K562 (cell line): ENCODE measurements around the gene SEH1L. TPM values are rescaled to one million over a fixed set of nuclear protein-coding genes. Genes with fewer than 3 reads are reported as not detected.

Experiments
- ATAC-seq: fragments of 200-7000 bp; cut with Tn5 transposase; 3 replicates; pipeline ENCODE4 v1.9.1; 2020; ENCODE audit warnings: moderate library complexity
- BruUV-seq: library from RNA; stranded (reverse); fragments of 400-500 nt; replicated peaks from 2 replicates; lab custom pipeline; 2021; lab: Mats Ljungman, UMichigan
- CTCF ChIA-PET: fragments of 300-600 bp; formaldehyde crosslinking; extraction: SDS; loops from one replicate; lab custom pipeline; 2021; ENCODE audit warnings: low intra/inter-chr PET ratio; lab: Yijun Ruan, JAX
- POLR2A ChIA-PET: fragments of 300-600, 350-650 bp; sonication (Branson Sonifier 250); formaldehyde crosslinking; extraction: SDS; loops from one replicate; lab custom pipeline; 2021; ENCODE audit warnings: antibody characterized with exemption, inconsistent platforms; lab: Yijun Ruan, JAX
- DNase-seq, 4 experiments: peaks; one replicate each; pipeline versions ENCODE4 v3.0.0 to v3.0.0-alpha.2; 2011 to 2018; ENCODE audit warnings: low spot score in 3 of 4, mixed read lengths in 3 of 4; ENCODE audit errors: extremely low read depth in 1 of 4
- FAIRE-seq: peaks from 2 replicates; lab custom pipeline; 2011; peaks lifted over from hg19 to GRCh38; lab: Jason Lieb, UNC
- H2AFZ ChIP-seq: 2 replicates; pipeline ENCODE4 v1.6.0; 2011; ENCODE audit warnings: low read depth, low read length, control low read depth, inconsistent platforms
- H3K27ac ChIP-seq: fragments of 200-600 bp; 3 replicates; pipeline ENCODE4 v1.8.0; 2011; ENCODE audit warnings: low read depth, mild to moderate bottlenecking, control low read depth, inconsistent platforms, low read length, moderate library complexity, mixed read lengths; ENCODE audit errors: extremely low read depth
- H3K27me3 ChIP-seq, 2 experiments: fragments of 300-600 bp in 1 of 2; 2 replicates in 1 of 2; 3 replicates in 1 of 2; pipeline versions ENCODE4 v1.6.0 to v1.8.0; 2011; ENCODE audit warnings: inconsistent platforms in 2 of 2, low read length in 2 of 2, mild to moderate bottlenecking in 1 of 2, mixed read lengths in 1 of 2, moderate library complexity in 1 of 2; ENCODE audit not compliant: control insufficient read depth in 2 of 2, insufficient read depth in 2 of 2
- H3K36me3 ChIP-seq: fragments of 300-600 bp; 3 replicates; pipeline ENCODE4 v1.8.0; 2011; ENCODE audit warnings: mild to moderate bottlenecking, low read length, inconsistent platforms; ENCODE audit not compliant: control insufficient read depth, insufficient read depth
- H3K4me1 ChIP-seq, 2 experiments: fragments of 200-600 bp in 1 of 2; replicated peaks in 1 of 2; 2 replicates in 1 of 2; 3 replicates in 1 of 2; pipeline versions ENCODE4 v1.5.1 to v1.8.0; 2011; ENCODE audit warnings: inconsistent platforms in 2 of 2, low read length in 2 of 2, mild to moderate bottlenecking in 1 of 2, mixed read lengths in 1 of 2, moderate library complexity in 1 of 2; ENCODE audit not compliant: control insufficient read depth in 2 of 2, insufficient read depth in 2 of 2
- H3K4me2 ChIP-seq: 2 replicates; pipeline ENCODE4 v1.6.1; 2011; ENCODE audit warnings: low read length, control low read depth, inconsistent platforms, mixed read lengths; ENCODE audit not compliant: insufficient read depth
- H3K4me3 ChIP-seq: fragments of 200-600 bp; sonication (generic), shearing (Covaris generic); 2 replicates; pipeline ENCODE4 v1.5.1; 2016; ENCODE audit warnings: control low read depth, inconsistent platforms
- H3K79me2 ChIP-seq: fragments of 200-600 bp; 3 replicates; pipeline ENCODE4 v1.8.0; 2011; ENCODE audit warnings: low read length, inconsistent platforms; ENCODE audit not compliant: control insufficient read depth, insufficient read depth
- H3K9ac ChIP-seq, 2 experiments: 2 replicates each; pipeline versions ENCODE4 v1.6.0 to v1.6.1; 2011; ENCODE audit warnings: low read depth in 2 of 2, low read length in 2 of 2, control low read depth in 1 of 2, inconsistent platforms in 1 of 2, mild to moderate bottlenecking in 1 of 2, mixed read lengths in 1 of 2; ENCODE audit not compliant: insufficient read depth in 1 of 2
- H3K9me1 ChIP-seq: one replicate; pipeline ENCODE4 v1.6.0; 2011; ENCODE audit warnings: inconsistent platforms, mild to moderate bottlenecking, low read length, moderate library complexity; ENCODE audit not compliant: control insufficient read depth, insufficient read depth
- H3K9me3 ChIP-seq: replicated peaks from 2 replicates; pipeline ENCODE4 v1.5.1; 2011; ENCODE audit warnings: low read depth, low read length, inconsistent platforms; ENCODE audit not compliant: control insufficient read depth, insufficient read depth
- H4K20me1 ChIP-seq: replicated peaks from 2 replicates; pipeline ENCODE4 v1.6.1; 2011; ENCODE audit warnings: low read length, inconsistent platforms, mixed read lengths; ENCODE audit not compliant: control insufficient read depth, insufficient read depth
- BRF2 ChIP-seq: IDR thresholded peaks from 3 replicates; pipeline ENCODE4 v1.6.1; 2011; ENCODE audit warnings: borderline replicate concordance, mild to moderate bottlenecking; ENCODE audit not compliant: insufficient read length, insufficient read depth
- ELK1 ChIP-seq: sonication (generic); formaldehyde crosslinking; IDR thresholded peaks from 2 replicates; pipeline ENCODE4 v1.8.1; 2022; ENCODE audit warnings: missing genetic modification reagents
- GTF2B ChIP-seq: IDR thresholded peaks from 2 replicates; pipeline ENCODE4 v1.6.1; 2011; ENCODE audit not compliant: insufficient read length; ENCODE audit errors: extremely low read depth
- HINFP ChIP-seq: fragments of 450-650 bp; conservative IDR thresholded peaks from 2 replicates; pipeline ENCODE4 v1.6.1; 2016; ENCODE audit warnings: missing genetic modification characterization, low read depth, mild to moderate bottlenecking, control low read depth, missing compliant biosample characterization
- RBM25 ChIP-seq: fragments of 200-400 bp; formaldehyde crosslinking; IDR thresholded peaks from 2 replicates; pipeline ENCODE4 v1.6.1; 2018; ENCODE audit warnings: low read length, low read depth, moderate library complexity; ENCODE audit not compliant: severe bottlenecking
- SMAD2 ChIP-seq: fragments of 150-350 bp; IDR thresholded peaks from 2 replicates; pipeline ENCODE4 v1.6.1; 2014; ENCODE audit warnings: low read depth, mild to moderate bottlenecking, low read length
- ZNF436 ChIP-seq: fragments of 250-450, 450-650 bp; sonication (Bioruptor Pico); formaldehyde crosslinking; IDR thresholded peaks from 2 replicates; pipeline ENCODE4 v1.7.0; 2020; ENCODE audit warnings: mild to moderate bottlenecking
- WGBS: fragments of 100-300 bp; shearing (Covaris generic); methylation state at CpG from one replicate; pipeline ENCODE4 v1.1.6; 2016; ENCODE audit warnings: low coverage, mixed read lengths; ENCODE audit not compliant: insufficient coverage; ENCODE audit errors: missing lambda C conversion rate; 5-methylcytosine and 5-hydroxymethylcytosine counted together
- in situ Hi-C: fragments of 300-500 bp; cut with MboI; formaldehyde crosslinking; loops from 4 replicates; pipeline ENCODE4 v1.15.0; 2018; ENCODE audit warnings: inconsistent platforms, mixed read lengths
- intact Hi-C: fragments of 100-400 bp; cut with micrococcal nuclease; formaldehyde crosslinking; loops from 2 replicates; pipeline ENCODE4 v1.14.2; 2022
- polyA plus RNA-seq, 8 experiments: library from polyadenylated mRNA; depleted of rRNA in 4 of 8; stranded (reverse) in 5 of 8; unstranded in 3 of 8; fragments of >200 nt; fragmentation: Nextera tagmentation in 2 of 8; fragmentation: Illumina TruSeq in 1 of 8; extraction: Ambion mirVana in 2 of 8; extraction: Trizol in 1 of 8; gene quantifications; 2 replicates each; pipeline versions ENCODE4 v1.2.1 to v1.2.3, GENCODE V29; 2011 to 2014; ENCODE audit warnings: inconsistent platforms in 1 of 8, missing spikeins in 1 of 8
- total RNA-seq, 7 experiments: library from RNA; depleted of rRNA in 6 of 7; stranded (reverse); fragments of >200 nt in 6 of 7; fragmentation: Illumina TruSeq in 2 of 7; extraction: Trizol in 2 of 7; gene quantifications; 2 replicates each; pipeline versions ENCODE4 v1.2.1 to v1.2.3, GENCODE V29; 2011 to 2021; ENCODE audit warnings: low replicate concordance in 1 of 7

Gene SEH1L
- total and polyA plus RNA-seq, 9 of the 15 experiments (the other 6 are each of a cell fraction or from before 2014, with no cell fraction given), result 62.2 to 180 (median 108) TPM

- in situ Hi-C loops, result no loop called here
- Histone ChIP-seq H2AFZ (no peak overlapping the region), H3K79me2 (no peaks in the 10 kb centered on the region), H3K4me3 (no peak overlapping the region), H3K4me1 (no peaks in the 10 kb centered on the region), H3K27ac (no peak overlapping the region), H3K9me1 (no peaks in the 10 kb centered on the region), H3K27me3 (no peaks in the 10 kb centered on the region), H3K4me2 (no peak overlapping the region), H4K20me1 (no peaks in the 10 kb centered on the region), H3K9ac (no peak overlapping the region), H3K9me3 (no peaks in the 10 kb centered on the region), H3K36me3 (no peaks in the 10 kb centered on the region)
- BruUV-seq, result no TSS peak
- DNase-seq, result no peak
- no peak for FAIRE-seq
- CTCF ChIA-PET, result no interaction called here
- TF ChIP-seq RBM25 (peak; percentile 53), GTF2B (no peak)
- ATAC-seq, result no peak
- intact Hi-C loops, result no loop called here
- POLR2A ChIA-PET, result interaction anchor here (0.9 kb wide), 1 partner anchor 78 kb away, joined by 3 read pairs; no protein-coding TSS in a partner anchor
- WGBS, result 0% methylated on average over 1 of the region's 1 CpG
Observed at GRCh38 chr18:12922266-12922665, 25.5 kb upstream of the SEH1L start.

GRCh38 chr18:12924616-12925015 lies 23.2 kb upstream of the SEH1L start:
- no peak overlapping the region for H3K9ac ChIP-seq
- H3K27me3 ChIP-seq, result no peaks in the 10 kb centered on the region
- H4K20me1 ChIP-seq, result no peaks in the 10 kb centered on the region
- H3K9me1 ChIP-seq, result no peaks in the 10 kb centered on the region
- intact Hi-C loops (no loop called here), in situ Hi-C loops (no loop called here)
- FAIRE-seq (no peak), DNase-seq (no peak), ATAC-seq (no peak)
- H3K4me3 ChIP-seq, result no peak overlapping the region
- WGBS, result 29% methylated on average over 6 of the region's 6 CpGs
- BruUV-seq, result no TSS peak
- ChIA-PET CTCF (no interaction called here), POLR2A (interaction anchor here (0.9 kb wide), 1 partner anchor 10 kb away, joined by 3 read pairs; no protein-coding TSS in a partner anchor)
- H3K36me3 ChIP-seq, result no peaks in the 10 kb centered on the region
- no peak overlapping the region for H2AFZ ChIP-seq
- no peaks in the 10 kb centered on the region for H3K79me2 ChIP-seq
- TF ChIP-seq ZNF436, result no peak
- TF ChIP-seq ELK1 (CRISPR knock-in tag), result no peak
- TF ChIP-seq BRF2, result no peak
- no peak for TF ChIP-seq SMAD2
- no peak for TF ChIP-seq HINFP (tag)
- H3K4me2 ChIP-seq, result no peak overlapping the region
- no peak overlapping the region for H3K27ac ChIP-seq
- H3K9me3 ChIP-seq, result no peaks in the 10 kb centered on the region
- H3K4me1 ChIP-seq, result no peaks in the 10 kb centered on the region
